Endometrial microvascular endothelial cells (primary cell): ENCODE data around the gene PHACTR1. TPM values are rescaled to one million over a fixed set of nuclear protein-coding genes. Genes with fewer than 3 reads are reported as not detected.

Experiments used
- in situ Hi-C: cut with HindIII; loops from 2 replicates; pipeline ENCODE4 v1.10.0; 2017; ENCODE audit warnings: low sequenced_read_pairs, low pct_unique_long_range_greater_than_20kb; ENCODE audit errors: inconsistent ontology term
- total RNA-seq: library from RNA; depleted of rRNA; stranded (reverse); fragments of >200 nt; gene quantifications from one replicate; pipeline ENCODE4 v1.2.3, GENCODE V29; 2015; ENCODE audit errors: inconsistent ontology term

PHACTR1 gene
- total RNA-seq, 1 donor from 2014 or later: 14.6 TPM

GRCh38 chr6:13071550-13072345, 355.2 kb downstream of the PHACTR1 start:
- in situ Hi-C loops: no loop called here

- in situ Hi-C loops: no loop called here
Measured at GRCh38 chr6:13072686-13073347, 356.2 kb downstream of the PHACTR1 start.

- in situ Hi-C loops: no loop called here
Measured at GRCh38 chr6:13074415-13075140, 358.0 kb downstream of the PHACTR1 start.

GRCh38 chr6:13075141-13075845, 358.7 kb downstream of the PHACTR1 start:
- in situ Hi-C loops: no loop called here

GRCh38 chr6:13076575-13076974, 360.0 kb downstream of the PHACTR1 start:
- in situ Hi-C loops: no loop called here

GRCh38 chr6:13077117-13077516, 360.6 kb downstream of the PHACTR1 start:
- in situ Hi-C loops: no loop called here

- in situ Hi-C loops: no loop called here
Measured at GRCh38 chr6:13079096-13079723, 362.6 kb downstream of the PHACTR1 start.

- in situ Hi-C loops: no loop called here
Measured at GRCh38 chr6:13080462-13081188, 364.1 kb downstream of the PHACTR1 start.

GRCh38 chr6:13081189-13081563, 364.6 kb downstream of the PHACTR1 start:
- in situ Hi-C loops: no loop called here

GRCh38 chr6:13089296-13089994, 372.9 kb downstream of the PHACTR1 start:
- in situ Hi-C loops: no loop called here

GRCh38 chr6:13091192-13091591, 374.6 kb downstream of the PHACTR1 start:
- in situ Hi-C loops: no loop called here

- in situ Hi-C loops: no loop called here
Measured at GRCh38 chr6:13094781-13095425, 378.3 kb downstream of the PHACTR1 start.

GRCh38 chr6:13096084-13096483, 379.5 kb downstream of the PHACTR1 start:
- in situ Hi-C loops: no loop called here

GRCh38 chr6:13097454-13097853, 380.9 kb downstream of the PHACTR1 start:
- in situ Hi-C loops: no loop called here

- in situ Hi-C loops: no loop called here
Measured at GRCh38 chr6:13098006-13098405, 381.4 kb downstream of the PHACTR1 start.

GRCh38 chr6:13098793-13099570, 382.4 kb downstream of the PHACTR1 start:
- in situ Hi-C loops: no loop called here
